Measurements from ENCODE around the gene EPS8L2. TPM values are rescaled to one million over a fixed set of nuclear protein-coding genes. Genes with fewer than 3 reads are reported as not detected.
A peak's percentile ranks its signal among the peaks of the same experiment; 100 is the strongest.

The EPS8L2 gene
- total RNA-seq, 3 donors from 2014 or later = 176 to 335 (median 253) TPM

DNA sequence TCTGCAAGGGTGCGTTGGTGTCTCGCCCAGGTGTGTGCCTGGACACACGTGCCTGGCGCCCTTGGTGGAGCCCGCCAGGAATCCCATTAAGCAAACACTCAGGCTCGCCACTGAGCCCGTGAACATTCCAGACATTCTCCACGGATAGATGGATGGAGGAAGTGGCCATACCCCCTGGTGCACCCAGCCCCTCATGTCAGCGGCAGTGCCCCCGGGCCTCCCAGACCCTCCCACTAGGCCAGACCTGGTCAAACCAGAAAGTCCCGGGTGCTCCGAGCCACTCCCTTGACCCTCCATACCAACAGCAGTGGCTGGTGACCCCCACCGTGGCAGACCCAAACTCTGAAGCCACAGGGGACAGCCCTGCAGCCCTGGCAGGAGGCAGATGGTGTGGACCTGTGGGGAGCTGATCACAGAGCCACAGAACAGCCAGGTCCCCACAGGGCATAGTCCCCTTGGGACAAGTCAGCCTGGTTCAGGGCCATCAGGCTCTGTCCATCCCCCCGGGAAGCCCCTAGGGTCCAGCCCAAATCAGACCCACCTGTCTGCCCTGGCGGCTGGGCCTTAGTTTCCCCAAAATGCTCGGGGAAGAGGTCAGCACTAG lies 1.9 kb downstream of the EPS8L2 start:
- TF ChIP-seq, protein P1, sequence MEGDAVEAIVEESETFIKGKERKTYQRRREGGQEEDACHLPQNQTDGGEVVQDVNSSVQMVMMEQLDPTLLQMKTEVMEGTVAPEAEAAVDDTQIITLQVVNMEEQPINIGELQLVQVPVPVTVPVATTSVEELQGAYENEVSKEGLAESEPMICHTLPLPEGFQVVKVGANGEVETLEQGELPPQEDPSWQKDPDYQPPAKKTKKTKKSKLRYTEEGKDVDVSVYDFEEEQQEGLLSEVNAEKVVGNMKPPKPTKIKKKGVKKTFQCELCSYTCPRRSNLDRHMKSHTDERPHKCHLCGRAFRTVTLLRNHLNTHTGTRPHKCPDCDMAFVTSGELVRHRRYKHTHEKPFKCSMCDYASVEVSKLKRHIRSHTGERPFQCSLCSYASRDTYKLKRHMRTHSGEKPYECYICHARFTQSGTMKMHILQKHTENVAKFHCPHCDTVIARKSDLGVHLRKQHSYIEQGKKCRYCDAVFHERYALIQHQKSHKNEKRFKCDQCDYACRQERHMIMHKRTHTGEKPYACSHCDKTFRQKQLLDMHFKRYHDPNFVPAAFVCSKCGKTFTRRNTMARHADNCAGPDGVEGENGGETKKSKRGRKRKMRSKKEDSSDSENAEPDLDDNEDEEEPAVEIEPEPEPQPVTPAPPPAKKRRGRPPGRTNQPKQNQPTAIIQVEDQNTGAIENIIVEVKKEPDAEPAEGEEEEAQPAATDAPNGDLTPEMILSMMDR (IDR thresholded peaks at IDR 0.05) = no peak
- Histone ChIP-seq H3K9me3 (no peaks in the 10 kb centered on the region), H3K4me1 (ENCODE audit: low read depth) (peaks cover 57% of the 10 kb centered on the region), H3K36me3 (ENCODE audit: low read depth) (no peaks in the 10 kb centered on the region), H3K4me3 (no peak overlapping the region)
- DNase-seq = peak in 2 of 3 donors; percentile 17 to 40
- no peak for ATAC-seq
- intact Hi-C loops (cut with DNase I, micrococcal nuclease) = no loop called here

DNA sequence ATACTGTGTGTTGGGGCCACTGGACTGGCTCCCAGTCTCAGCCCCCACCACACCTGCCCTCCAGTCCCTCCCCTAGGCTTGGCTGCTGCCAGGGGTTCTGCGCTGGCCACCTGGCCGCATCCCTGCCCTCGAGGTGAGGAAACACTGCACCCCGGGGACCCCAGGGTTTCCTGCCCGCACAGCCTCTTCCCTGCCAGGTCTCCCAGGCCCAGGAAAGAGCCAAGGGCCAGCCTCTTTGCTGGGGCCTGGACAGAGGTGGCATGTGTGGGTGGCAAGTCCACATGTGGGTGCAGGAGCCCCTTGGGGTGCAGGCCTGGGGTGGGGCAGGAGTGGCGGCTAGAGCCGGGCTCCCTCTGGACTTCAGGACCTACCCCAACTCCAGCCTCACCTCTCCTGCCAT lies 2.5 kb downstream of the EPS8L2 start:
- peaks cover 57% of the 10 kb centered on the region for H3K4me1 ChIP-seq (ENCODE audit: low read depth)
- no peak for ATAC-seq
- TF ChIP-seq, protein P1 (IDR thresholded peaks at IDR 0.05) = no peak
- no peak overlapping the region for H3K4me3 ChIP-seq
- intact Hi-C loops (cut with DNase I, micrococcal nuclease) = no loop called here
- no peaks in the 10 kb centered on the region for H3K9me3 ChIP-seq
- peak in 1 of 3 donors; percentile 42 for DNase-seq
- no peaks in the 10 kb centered on the region for H3K36me3 ChIP-seq (ENCODE audit: low read depth)

DNA sequence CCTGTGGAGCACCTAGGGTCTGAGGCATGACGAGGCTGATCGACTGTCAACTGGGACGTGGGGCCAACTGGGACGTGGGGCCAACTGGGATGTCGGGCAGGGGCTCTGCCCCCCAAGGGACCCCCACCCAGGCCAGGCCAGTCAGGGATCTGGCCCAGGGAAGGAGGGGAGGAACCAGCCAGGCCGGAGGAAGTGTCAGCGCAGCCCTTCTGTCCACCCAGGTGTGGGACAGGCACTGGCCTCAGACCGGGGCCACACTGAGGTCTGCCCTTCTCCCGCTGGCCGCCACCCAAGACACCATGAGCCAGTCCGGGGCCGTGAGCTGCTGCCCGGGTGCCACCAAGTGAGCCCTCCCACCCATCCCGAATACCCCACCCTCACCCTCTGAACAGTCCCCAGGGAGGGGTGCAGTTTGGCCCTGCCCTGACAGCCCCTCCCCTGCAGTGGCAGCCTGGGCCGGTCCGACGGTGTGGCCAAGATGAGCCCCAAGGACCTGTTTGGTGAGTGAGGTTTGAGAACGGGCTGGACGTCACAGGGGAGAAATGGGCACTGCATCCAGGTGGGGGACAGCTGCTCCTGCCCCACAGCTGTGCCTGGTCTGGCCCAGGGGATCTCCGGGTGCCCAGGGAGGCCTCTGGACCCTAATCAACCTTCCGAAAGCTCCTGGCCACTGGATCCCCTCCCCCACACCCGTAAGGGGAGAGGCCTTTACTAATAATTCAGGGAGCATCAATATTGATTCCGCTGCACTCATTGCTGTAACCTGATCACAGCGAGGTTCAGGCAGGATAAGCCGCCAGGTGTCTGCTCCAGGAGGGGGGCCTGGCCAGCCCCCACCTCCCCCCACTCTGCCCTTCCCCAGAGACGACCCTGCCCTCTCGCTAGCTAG lies 3.3 kb downstream of the EPS8L2 start:
- DNase-seq = peak in 2 of 3 donors; percentile 13 to 45
- TF ChIP-seq, protein P1 (IDR thresholded peaks at IDR 0.05) = no peak
- no peak for ATAC-seq
- H3K4me1 ChIP-seq (ENCODE audit: low read depth) = peaks cover 53% of the 10 kb centered on the region
- H3K9me3 ChIP-seq = no peaks in the 10 kb centered on the region
- H3K36me3 ChIP-seq (ENCODE audit: low read depth) = no peaks in the 10 kb centered on the region
- H3K4me3 ChIP-seq = no peak overlapping the region
- intact Hi-C loops (cut with DNase I, micrococcal nuclease) = no loop called here

DNA sequence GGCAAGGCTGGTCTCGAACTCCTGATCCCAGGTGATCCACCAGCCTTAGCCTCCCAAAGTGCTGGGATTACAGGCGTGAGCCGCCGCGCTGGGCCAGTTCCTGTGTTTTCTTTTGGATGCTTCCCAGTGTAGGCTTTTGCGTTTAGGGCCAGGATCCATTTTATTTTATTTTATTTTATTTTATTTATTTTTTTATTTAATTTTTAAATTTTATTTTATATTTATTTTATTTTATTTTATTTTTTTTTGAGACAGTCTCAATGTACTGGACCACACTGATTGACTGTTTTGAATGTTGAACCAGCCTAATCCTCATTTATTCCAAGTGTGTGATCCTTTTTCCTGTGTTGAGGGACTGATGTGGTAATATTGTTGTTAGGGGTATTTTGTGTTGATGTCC lies 8.4 kb downstream of the EPS8L2 start:
- intact Hi-C loops (cut with DNase I, micrococcal nuclease) = no loop called here
- no peak overlapping the region for H3K4me3 ChIP-seq
- TF ChIP-seq, protein P1 (IDR thresholded peaks at IDR 0.05) = no peak
- no peak for DNase-seq
- peaks cover 25% of the 10 kb centered on the region for H3K4me1 ChIP-seq (ENCODE audit: low read depth)
- no peaks in the 10 kb centered on the region for H3K36me3 ChIP-seq (ENCODE audit: low read depth)
- no peaks in the 10 kb centered on the region for H3K9me3 ChIP-seq
- no peak for ATAC-seq

DNA sequence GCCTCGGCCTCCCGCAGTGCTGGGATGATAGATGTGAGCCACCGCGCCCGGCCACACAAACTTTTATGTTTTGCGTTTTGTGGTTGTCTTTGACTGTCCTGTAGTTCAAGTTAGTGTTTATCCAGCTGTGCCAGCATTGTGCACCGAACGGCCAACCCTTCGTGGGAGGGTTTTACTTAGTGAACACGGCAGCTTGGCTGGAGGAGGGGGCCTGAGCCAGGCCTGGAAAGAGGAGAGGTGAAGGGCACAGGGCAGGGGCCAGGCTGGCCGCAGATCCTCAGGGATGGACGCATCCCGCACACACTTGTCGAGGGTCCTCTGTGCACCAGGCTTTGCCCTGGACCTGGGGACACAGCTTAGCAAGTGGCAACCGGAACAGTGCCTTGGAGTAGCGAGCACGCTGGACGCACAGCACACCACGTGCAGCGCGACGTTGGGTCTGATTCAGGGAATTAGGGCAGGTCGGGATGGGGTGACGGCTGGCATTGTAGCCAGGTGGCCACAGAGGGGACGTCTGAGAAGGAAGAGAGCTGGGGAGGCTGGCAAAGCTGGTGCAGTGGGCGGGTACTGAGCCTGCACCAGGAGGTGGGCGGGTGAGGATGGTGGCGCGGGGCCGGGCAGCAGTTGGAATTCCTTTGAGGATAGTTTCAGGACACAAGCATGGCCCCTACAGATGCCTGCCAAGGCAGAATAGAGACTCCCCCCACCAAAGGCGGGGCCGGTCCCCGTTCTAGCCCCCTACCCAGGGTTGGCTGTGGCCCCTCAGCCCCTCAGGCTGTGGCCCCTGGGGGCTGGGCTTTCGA lies 13.4 kb downstream of the EPS8L2 start:
- TF ChIP-seq, protein P1 (IDR thresholded peaks at IDR 0.05) = no peak
- Histone ChIP-seq H3K4me1 (ENCODE audit: low read depth) (peaks cover 14% of the 10 kb centered on the region), H3K36me3 (ENCODE audit: low read depth) (no peaks in the 10 kb centered on the region), H3K4me3 (no peak overlapping the region), H3K9me3 (no peaks in the 10 kb centered on the region)
- intact Hi-C loops (cut with DNase I, micrococcal nuclease) = loop anchor here (10.0 kb wide), 2 partner anchors 55 to 165 kb away; no protein-coding TSS in a partner anchor
- ATAC-seq = no peak
- peak; percentile 24 to 56 (median 34) for DNase-seq
